H9 (cell line): ENCODE results near the gene HERPUD2. TPM values are rescaled to one million over a fixed set of nuclear protein-coding genes. Genes with fewer than 3 reads are reported as not detected.

ENCODE experiments used
- DNase-seq: peaks from one replicate; pipeline ENCODE4 v3.0.0-alpha.2; 2017
- H2AFZ ChIP-seq: one replicate; pipeline ENCODE4 v1.6.1; 2013; ENCODE audit warnings: mild to moderate bottlenecking, low read length, control low read depth, moderate library complexity
- H2AK5ac ChIP-seq: 2 replicates; pipeline ENCODE4 v1.6.1; 2013; ENCODE audit warnings: low read length, control low read depth, mixed read lengths; ENCODE audit not compliant: insufficient read length
- H2BK120ac ChIP-seq: one replicate; pipeline ENCODE4 v1.6.1; 2013; ENCODE audit warnings: low read depth, mild to moderate bottlenecking, low read length, control low read depth, inconsistent platforms; ENCODE audit not compliant: poor library complexity, severe bottlenecking
- H2BK12ac ChIP-seq: 2 replicates; pipeline ENCODE4 v1.6.1; 2013; ENCODE audit warnings: low read length, control low read depth, mixed read lengths, low read depth; ENCODE audit not compliant: insufficient read length
- H2BK15ac ChIP-seq: 2 replicates; pipeline ENCODE4 v1.6.1; 2013; ENCODE audit warnings: low read depth, low read length, control low read depth
- H2BK20ac ChIP-seq: one replicate; pipeline ENCODE4 v1.6.1; 2013; ENCODE audit warnings: low read depth, mild to moderate bottlenecking, low read length, control low read depth, inconsistent platforms; ENCODE audit not compliant: poor library complexity, severe bottlenecking
- H2BK5ac ChIP-seq: 2 replicates; pipeline ENCODE4 v1.6.1; 2013; ENCODE audit warnings: low read length, control low read depth, mixed read lengths; ENCODE audit not compliant: insufficient read length
- H3K14ac ChIP-seq: 2 replicates; pipeline ENCODE4 v1.6.1; 2013; ENCODE audit warnings: low read length, control low read depth; ENCODE audit not compliant: insufficient read depth
- H3K18ac ChIP-seq: 2 replicates; pipeline ENCODE4 v1.6.1; 2013; ENCODE audit warnings: low read depth, mild to moderate bottlenecking, mixed read lengths, low read length, control low read depth; ENCODE audit not compliant: insufficient read length
- H3K23ac ChIP-seq: 2 replicates; pipeline ENCODE4 v1.6.1; 2013; ENCODE audit warnings: low read length, control low read depth, mixed read lengths, low read depth; ENCODE audit not compliant: insufficient read length
- H3K23me2 ChIP-seq: 2 replicates; pipeline ENCODE4 v1.6.1; 2013; ENCODE audit warnings: low read depth, mild to moderate bottlenecking, mixed read lengths, low read length, control low read depth; ENCODE audit not compliant: insufficient read length, poor library complexity, severe bottlenecking
- H3K27ac ChIP-seq: 2 replicates; pipeline ENCODE4 v1.5.1; 2013; ENCODE audit warnings: low read length, control low read depth, mixed read lengths, low read depth; ENCODE audit not compliant: insufficient read length
- H3K27me3 ChIP-seq: 2 replicates; pipeline ENCODE4 v1.6.1; 2013; ENCODE audit warnings: low read length, control low read depth, inconsistent platforms; ENCODE audit not compliant: insufficient read depth
- H3K4ac ChIP-seq: 2 replicates; pipeline ENCODE4 v1.6.1; 2013; ENCODE audit warnings: low read depth, mild to moderate bottlenecking, control low read depth, inconsistent platforms, low read length, moderate library complexity
- H3K4me1 ChIP-seq: 2 replicates; pipeline ENCODE4 v1.6.1; 2013; ENCODE audit warnings: low read length, control low read depth, inconsistent platforms; ENCODE audit not compliant: insufficient read depth
- H3K4me2 ChIP-seq: 2 replicates; pipeline ENCODE4 v1.6.1; 2013; ENCODE audit warnings: low read length, control low read depth, mixed read lengths; ENCODE audit not compliant: insufficient read length, insufficient read depth
- H3K56ac ChIP-seq: 2 replicates; pipeline ENCODE4 v1.6.1; 2013; ENCODE audit warnings: low read depth, mild to moderate bottlenecking, mixed read lengths, low read length, control low read depth; ENCODE audit not compliant: insufficient read length
- H3K79me1 ChIP-seq: 2 replicates; pipeline ENCODE4 v1.6.1; 2013; ENCODE audit warnings: low read depth, mild to moderate bottlenecking, moderate library complexity, low read length, control low read depth, inconsistent platforms; ENCODE audit not compliant: insufficient read depth, poor library complexity, severe bottlenecking
- H3K79me2 ChIP-seq: 2 replicates; pipeline ENCODE4 v1.6.1; 2013; ENCODE audit warnings: low read length, control low read depth, inconsistent platforms; ENCODE audit not compliant: insufficient read depth
- H3K9ac ChIP-seq: 2 replicates; pipeline ENCODE4 v1.6.1; 2013; ENCODE audit warnings: low read length, control low read depth, mixed read lengths; ENCODE audit not compliant: insufficient read length; ENCODE audit errors: extremely low read depth
- H3K9me3 ChIP-seq: one replicate; pipeline ENCODE4 v1.6.1; 2013; ENCODE audit warnings: low read depth, low read length, inconsistent platforms; ENCODE audit not compliant: control insufficient read depth
- H3T11ph ChIP-seq: one replicate; pipeline ENCODE4 v1.6.1; 2013; ENCODE audit warnings: mild to moderate bottlenecking, low read length, control low read depth, inconsistent platforms
- H4K20me1 ChIP-seq: one replicate; pipeline ENCODE4 v1.6.1; 2013; ENCODE audit not compliant: control insufficient read depth, insufficient read length, insufficient read depth
- H4K5ac ChIP-seq: 2 replicates; pipeline ENCODE4 v1.6.1; 2013; ENCODE audit warnings: low read depth, mild to moderate bottlenecking, mixed read lengths, low read length, control low read depth; ENCODE audit not compliant: insufficient read length
- H4K8ac ChIP-seq: replicated peaks from 2 replicates; pipeline ENCODE4 v1.6.1; 2013; ENCODE audit warnings: low read length, control low read depth, mixed read lengths, low read depth; ENCODE audit not compliant: insufficient read length
- H4K91ac ChIP-seq: 2 replicates; pipeline ENCODE4 v1.6.1; 2013; ENCODE audit warnings: low read depth, mild to moderate bottlenecking, moderate library complexity, mixed read lengths, low read length, control low read depth; ENCODE audit not compliant: insufficient read length
- H3K27ac Mint-ChIP-seq, 3 experiments: 2 replicates in 2 of 3; 3 replicates in 1 of 3; pipeline ENCODE4 v1.8.0; 2020 to 2021; ENCODE audit warnings: mixed read lengths in 3 of 3, mild to moderate bottlenecking in 1 of 3, moderate library complexity in 1 of 3
- H3K27me3 Mint-ChIP-seq: 2 replicates; pipeline ENCODE4 v1.8.0; 2021; ENCODE audit warnings: low read depth, mild to moderate bottlenecking, moderate library complexity, mixed read lengths
- H3K36me3 Mint-ChIP-seq, 3 experiments: 2 replicates in 2 of 3; 3 replicates in 1 of 3; pipeline ENCODE4 v1.8.0; 2020 to 2021; ENCODE audit warnings: low read depth in 3 of 3, mixed read lengths in 3 of 3; ENCODE audit not compliant: insufficient read depth in 1 of 3
- H3K4me1 Mint-ChIP-seq, 2 experiments: 2 replicates each; pipeline ENCODE4 v1.8.0; 2020; ENCODE audit warnings: mixed read lengths in 2 of 2
- H3K4me3 Mint-ChIP-seq, 2 experiments: 2 replicates in 1 of 2; 3 replicates in 1 of 2; pipeline ENCODE4 v1.8.0; 2020 to 2021; ENCODE audit warnings: mild to moderate bottlenecking in 2 of 2, mixed read lengths in 2 of 2, moderate library complexity in 1 of 2
- H3K9me3 Mint-ChIP-seq, 2 experiments: 2 replicates in 1 of 2; 3 replicates in 1 of 2; pipeline ENCODE4 v1.8.0; 2020; ENCODE audit warnings: mild to moderate bottlenecking in 2 of 2, mixed read lengths in 2 of 2, moderate library complexity in 1 of 2
- CTCF ChIP-seq: fragments of 200-600 bp; sonication (generic); conservative IDR thresholded peaks from 3 replicates; pipeline ENCODE4 v1.8.0; 2021; ENCODE audit warnings: antibody characterized with exemption, mild to moderate bottlenecking
- WGBS: extraction: QIAGEN DNeasy Blood & Tissue Kit; methylation state at CpG from one replicate; pipeline ENCODE4 v1.1.7; 2013; ENCODE audit warnings: missing lambda C conversion rate, low lambda C conversion rate, mixed read lengths; ENCODE audit not compliant: insufficient read length; ENCODE audit errors: extremely low coverage; 5-methylcytosine and 5-hydroxymethylcytosine counted together
- total RNA-seq: library from RNA; stranded (reverse); gene quantifications from 2 replicates; pipeline ENCODE4 v1.2.1, GENCODE V29; 2021

Gene HERPUD2
- total RNA-seq, 1 experiment from 2014 or later, result 17.0 TPM

GRCh38 chr7:35735396-35735795, 40.5 kb upstream of the HERPUD2 start:
- Histone ChIP-seq H3K27ac (no peak overlapping the region), H2AFZ (no peak overlapping the region), H4K91ac (no peak overlapping the region), H2BK20ac (no peak overlapping the region), H4K8ac (no peak overlapping the region), H3K9ac (no peak overlapping the region), H3K23me2 (no peaks in the 10 kb centered on the region), H3K4me1 (no peaks in the 10 kb centered on the region), H2BK15ac (no peak overlapping the region), H3K14ac (no peak overlapping the region), H3T11ph (no peak overlapping the region), H2AK5ac (no peak overlapping the region), H3K9me3 (no peaks in the 10 kb centered on the region), H3K56ac (no peak overlapping the region), H2BK12ac (no peak overlapping the region), H3K79me1 (no peaks in the 10 kb centered on the region), H4K20me1 (no peaks in the 10 kb centered on the region), H3K27me3 (no peaks in the 10 kb centered on the region), H3K79me2 (no peaks in the 10 kb centered on the region), H2BK120ac (no peak overlapping the region), H3K18ac (no peak overlapping the region), H3K4me2 (no peak overlapping the region), H2BK5ac (no peak overlapping the region), H3K4ac (no peak overlapping the region), H3K23ac (no peak overlapping the region), H4K5ac (no peak overlapping the region)
- peaks cover 15 to 18% of the 10 kb centered on the region in 2 experiments for H3K4me1 Mint-ChIP-seq
- no peak overlapping the region for H3K4me3 Mint-ChIP-seq
- no peaks in the 10 kb centered on the region for H3K9me3 Mint-ChIP-seq
- WGBS, result no CpG with 5 or more reads among the region's 3 CpGs
- DNase-seq, result no peak
- no peaks in the 10 kb centered on the region for H3K36me3 Mint-ChIP-seq
- TF ChIP-seq CTCF, result no peak
- no peaks in the 10 kb centered on the region for H3K27me3 Mint-ChIP-seq
- no peak overlapping the region for H3K27ac Mint-ChIP-seq
